ENCODE measurements around the gene SRRM3. TPM values are rescaled to one million over a fixed set of nuclear protein-coding genes. Genes with fewer than 3 reads are reported as not detected.

SRRM3 gene
- total RNA-seq, 1 donor from 2014 or later = 1.7 TPM

DNA sequence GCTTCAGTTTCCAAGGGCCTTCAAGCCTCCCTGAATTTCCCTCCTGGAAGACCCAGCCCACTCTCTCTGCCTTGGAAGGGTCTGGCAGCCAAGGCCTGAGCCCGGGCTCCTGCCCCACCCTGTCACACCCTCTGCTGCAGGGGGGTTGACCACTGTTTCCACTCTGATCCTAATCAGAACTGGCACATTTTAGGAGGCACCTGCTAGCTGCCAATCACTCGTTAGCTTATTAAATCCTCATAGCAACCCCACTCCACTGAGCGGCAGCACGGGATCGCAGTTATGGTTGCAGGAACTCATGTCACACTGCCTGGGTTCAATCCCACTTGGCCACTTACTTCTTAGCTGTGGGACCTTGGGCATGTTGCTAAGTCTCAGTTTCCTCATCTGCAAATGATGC lies 113.7 kb downstream of the SRRM3 start:
- Mint-ChIP-seq H3K27me3 (ENCODE audit: low read depth, unreplicated experiment) (no peaks in the 10 kb centered on the region), H3K36me3 (ENCODE audit: low read depth, unreplicated experiment) (peaks cover 2% of the 10 kb centered on the region), H3K4me1 (ENCODE audit: low read depth, unreplicated experiment) (peaks cover 13% of the 10 kb centered on the region), H3K27ac (ENCODE audit: unreplicated experiment) (no peak overlapping the region), H3K9me3 (ENCODE audit: unreplicated experiment) (peaks cover 2% of the 10 kb centered on the region), H3K4me3 (ENCODE audit: unreplicated experiment) (no peak overlapping the region)
- Histone ChIP-seq H3K27me3 (ENCODE audit: insufficient read depth, low read length) (no peaks in the 10 kb centered on the region), H2AFZ (ENCODE audit: low read depth, low read length) (no peak overlapping the region), H3K9ac (ENCODE audit: low read length) (no peak overlapping the region), H3K36me3 (ENCODE audit: insufficient read depth, low read length) (no peaks in the 10 kb centered on the region), H3K9me3 (ENCODE audit: insufficient read depth, low read depth, low read length) (no peaks in the 10 kb centered on the region), H3K27ac (ENCODE audit: low read depth, low read length) (no peak overlapping the region), H3K4me2 (ENCODE audit: low read length) (no peak overlapping the region), H3K79me2 (ENCODE audit: insufficient read depth, low read length) (no peaks in the 10 kb centered on the region), H4K20me1 (ENCODE audit: insufficient read depth, low read length) (peaks cover 7% of the 10 kb centered on the region), H3K4me1 (ENCODE audit: insufficient read depth, low read length) (peaks cover 17% of the 10 kb centered on the region), H3K4me3 (ENCODE audit: insufficient read depth, low read depth, low read length) (no peak overlapping the region)
- TF ChIP-seq EZH2 (IDR thresholded peaks at IDR 0.05; ENCODE audit: insufficient read depth, low read length) = no peak
- TF ChIP-seq, protein P1, sequence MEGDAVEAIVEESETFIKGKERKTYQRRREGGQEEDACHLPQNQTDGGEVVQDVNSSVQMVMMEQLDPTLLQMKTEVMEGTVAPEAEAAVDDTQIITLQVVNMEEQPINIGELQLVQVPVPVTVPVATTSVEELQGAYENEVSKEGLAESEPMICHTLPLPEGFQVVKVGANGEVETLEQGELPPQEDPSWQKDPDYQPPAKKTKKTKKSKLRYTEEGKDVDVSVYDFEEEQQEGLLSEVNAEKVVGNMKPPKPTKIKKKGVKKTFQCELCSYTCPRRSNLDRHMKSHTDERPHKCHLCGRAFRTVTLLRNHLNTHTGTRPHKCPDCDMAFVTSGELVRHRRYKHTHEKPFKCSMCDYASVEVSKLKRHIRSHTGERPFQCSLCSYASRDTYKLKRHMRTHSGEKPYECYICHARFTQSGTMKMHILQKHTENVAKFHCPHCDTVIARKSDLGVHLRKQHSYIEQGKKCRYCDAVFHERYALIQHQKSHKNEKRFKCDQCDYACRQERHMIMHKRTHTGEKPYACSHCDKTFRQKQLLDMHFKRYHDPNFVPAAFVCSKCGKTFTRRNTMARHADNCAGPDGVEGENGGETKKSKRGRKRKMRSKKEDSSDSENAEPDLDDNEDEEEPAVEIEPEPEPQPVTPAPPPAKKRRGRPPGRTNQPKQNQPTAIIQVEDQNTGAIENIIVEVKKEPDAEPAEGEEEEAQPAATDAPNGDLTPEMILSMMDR (IDR thresholded peaks at IDR 0.05; ENCODE audit: insufficient read depth, low read depth, low read length) = no peak
- FAIRE-seq (no peak), DNase-seq (ENCODE audit: low read depth) (no peak)

DNA sequence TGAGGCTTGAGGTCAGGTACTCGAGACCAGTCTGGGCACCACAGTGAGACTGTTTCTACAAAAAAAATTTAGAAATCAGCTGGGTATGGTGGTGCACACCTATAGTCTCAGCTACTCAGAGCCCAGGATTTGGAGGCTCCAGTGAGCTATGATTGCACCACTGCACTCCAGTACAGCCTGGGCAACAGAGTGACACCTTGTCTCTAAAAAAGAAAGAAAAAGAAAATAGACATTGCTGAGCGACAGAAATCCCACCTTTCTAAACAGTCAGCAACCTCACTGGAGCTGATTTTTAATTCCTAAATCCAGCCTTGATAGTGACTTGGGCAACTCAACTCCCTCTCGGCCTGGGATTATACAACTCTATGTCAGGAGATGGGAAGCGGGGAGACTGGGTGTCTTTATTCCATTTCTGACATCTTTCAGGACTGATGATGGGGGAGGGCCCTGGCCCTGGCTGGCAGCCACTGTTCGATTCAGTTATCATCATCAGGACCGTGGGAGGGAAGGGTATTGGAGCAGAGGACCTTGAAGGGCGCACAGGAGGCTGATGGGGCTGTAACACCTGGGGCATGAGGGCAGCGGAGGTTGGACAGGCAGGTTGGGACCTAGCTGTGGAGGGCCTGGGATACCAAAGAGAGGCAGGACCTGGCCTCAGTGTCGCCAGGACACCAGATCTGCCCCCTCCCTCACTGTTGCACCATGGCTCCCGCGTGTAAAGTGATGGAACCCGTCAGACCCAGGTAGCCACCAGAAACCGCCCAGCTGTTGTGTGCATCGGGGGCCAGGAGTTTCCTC lies 115.5 kb downstream of the SRRM3 start:
- Histone ChIP-seq H3K79me2 (ENCODE audit: insufficient read depth, low read length) (peaks cover 11% of the 10 kb centered on the region), H3K4me1 (ENCODE audit: insufficient read depth, low read length) (peaks cover 17% of the 10 kb centered on the region), H3K27ac (ENCODE audit: low read depth, low read length) (peak overlapping the region; percentile 74), H3K9me3 (ENCODE audit: insufficient read depth, low read depth, low read length) (no peaks in the 10 kb centered on the region), H4K20me1 (ENCODE audit: insufficient read depth, low read length) (peaks cover 18% of the 10 kb centered on the region), H3K9ac (ENCODE audit: low read length) (peak overlapping the region; percentile 82), H3K36me3 (ENCODE audit: insufficient read depth, low read length) (peaks cover 4% of the 10 kb centered on the region), H3K4me2 (ENCODE audit: low read length) (peak overlapping the region; percentile 85), H3K27me3 (ENCODE audit: insufficient read depth, low read length) (no peaks in the 10 kb centered on the region), H3K4me3 (ENCODE audit: insufficient read depth, low read depth, low read length) (peak overlapping the region; percentile 66), H2AFZ (ENCODE audit: low read depth, low read length) (peak overlapping the region; percentile 82)
- FAIRE-seq (no peak), DNase-seq (ENCODE audit: low read depth) (no peak)
- Mint-ChIP-seq H3K27ac (ENCODE audit: unreplicated experiment) (peak overlapping the region; percentile 99), H3K36me3 (ENCODE audit: low read depth, unreplicated experiment) (peaks cover 5% of the 10 kb centered on the region), H3K4me1 (ENCODE audit: low read depth, unreplicated experiment) (peaks cover 16% of the 10 kb centered on the region), H3K4me3 (ENCODE audit: unreplicated experiment) (peak overlapping the region; percentile 87), H3K27me3 (ENCODE audit: low read depth, unreplicated experiment) (no peaks in the 10 kb centered on the region), H3K9me3 (ENCODE audit: unreplicated experiment) (peaks cover 2% of the 10 kb centered on the region)
- TF ChIP-seq, protein P1 (IDR thresholded peaks at IDR 0.05; ENCODE audit: insufficient read depth, low read depth, low read length) = no peak
- TF ChIP-seq EZH2 (IDR thresholded peaks at IDR 0.05; ENCODE audit: insufficient read depth, low read length) = no peak
